SJCRH30 (cell line): ENCODE results near the gene ABHD6. TPM values are rescaled to one million over a fixed set of nuclear protein-coding genes. Genes with fewer than 3 reads are reported as not detected.
A peak's percentile ranks its signal among the peaks of the same experiment; 100 is the strongest.

Source experiments
- DNase-seq, 2 experiments: peaks; one replicate each; pipeline ENCODE4 v3.0.0-alpha.2; 2015 to 2020
- H3K27ac ChIP-seq: fragments of 250-450 bp; sonication (Bioruptor Pico); 2 replicates; pipeline ENCODE4 v1.5.1; 2020; ENCODE audit warnings: mild to moderate bottlenecking, moderate library complexity
- H3K27me3 ChIP-seq: fragments of 250-450 bp; sonication (Bioruptor Pico); 2 replicates; pipeline ENCODE4 v1.5.1; 2020; ENCODE audit warnings: mild to moderate bottlenecking, moderate library complexity
- H3K36me3 ChIP-seq: fragments of 250-450 bp; sonication (Bioruptor Pico); 2 replicates; pipeline ENCODE4 v1.5.1; 2020; ENCODE audit warnings: mild to moderate bottlenecking, moderate library complexity
- H3K4me1 ChIP-seq: fragments of 250-450 bp; sonication (Bioruptor Pico); 2 replicates; pipeline ENCODE4 v1.5.1; 2020; ENCODE audit warnings: mild to moderate bottlenecking, moderate library complexity
- H3K4me3 ChIP-seq: fragments of 250-450 bp; sonication (Bioruptor Pico); 2 replicates; pipeline ENCODE4 v1.5.1; 2020; ENCODE audit warnings: mild to moderate bottlenecking, moderate library complexity
- H3K9me3 ChIP-seq: fragments of 250-450 bp; sonication (Bioruptor Pico); replicated peaks from 2 replicates; pipeline ENCODE4 v1.5.1; 2020; ENCODE audit warnings: mild to moderate bottlenecking, moderate library complexity
- total RNA-seq: library from RNA; depleted of rRNA; stranded (reverse); fragments of >200 nt; shearing (Covaris generic); gene quantifications from 2 replicates; pipeline ENCODE4 v1.2.3, GENCODE V29; 2014

Gene ABHD6
- total RNA-seq, 1 experiment from 2014 or later, result 4.6 TPM

GRCh38 chr3:58296843-58297242 is 59.3 kb downstream of the ABHD6 start:
- Histone ChIP-seq H3K27ac (no peak overlapping the region), H3K4me3 (no peak overlapping the region), H3K27me3 (no peaks in the 10 kb centered on the region), H3K36me3 (no peaks in the 10 kb centered on the region), H3K9me3 (no peaks in the 10 kb centered on the region), H3K4me1 (no peaks in the 10 kb centered on the region)
- no peak for DNase-seq

- DNase-seq, result no peak
- Histone ChIP-seq H3K4me3 (no peak overlapping the region), H3K36me3 (no peaks in the 10 kb centered on the region), H3K27ac (no peak overlapping the region), H3K4me1 (no peaks in the 10 kb centered on the region), H3K9me3 (no peaks in the 10 kb centered on the region), H3K27me3 (no peaks in the 10 kb centered on the region)
Observed at GRCh38 chr3:58298190-58298589, 60.6 kb downstream of the ABHD6 start.

- Histone ChIP-seq H3K27ac (no peak overlapping the region), H3K27me3 (no peaks in the 10 kb centered on the region), H3K4me1 (no peaks in the 10 kb centered on the region), H3K4me3 (no peak overlapping the region), H3K36me3 (no peaks in the 10 kb centered on the region), H3K9me3 (no peaks in the 10 kb centered on the region)
- DNase-seq, result no peak
Observed at GRCh38 chr3:58299075-58299474, 61.5 kb downstream of the ABHD6 start.

GRCh38 chr3:58299839-58300516 is 62.4 kb downstream of the ABHD6 start:
- H3K4me3 ChIP-seq, result no peak overlapping the region
- H3K36me3 ChIP-seq, result no peaks in the 10 kb centered on the region
- H3K4me1 ChIP-seq, result no peaks in the 10 kb centered on the region
- DNase-seq, result peak in 1 of 2 experiments; percentile 34
- no peaks in the 10 kb centered on the region for H3K9me3 ChIP-seq
- no peaks in the 10 kb centered on the region for H3K27me3 ChIP-seq
- H3K27ac ChIP-seq, result no peak overlapping the region

GRCh38 chr3:58305882-58306711 is 68.5 kb downstream of the ABHD6 start, which contains the start of the genes HTD2 and RPP14:
TSS of gene HTD2 (plus strand) at chr3:58306520. CDS start at chr3:58317614, 11,094 bp downstream.
TSS of gene RPP14 (plus strand) at chr3:58306245. CDS start at chr3:58310330, 4,085 bp downstream.
- no peaks in the 10 kb centered on the region for H3K27me3 ChIP-seq
- peaks cover 9% of the 10 kb centered on the region for H3K36me3 ChIP-seq
- H3K27ac ChIP-seq, result peak within 1 kb of the TSS; percentile 93
- H3K4me3 ChIP-seq, result peak within 1 kb of the TSS; percentile 82
- DNase-seq, result peak; percentile 93 to 95
- H3K4me1 ChIP-seq, result no peaks in the 10 kb centered on the region
- H3K9me3 ChIP-seq, result no peaks in the 10 kb centered on the region

GRCh38 chr3:58307639-58308215 is 70.1 kb downstream of the ABHD6 start:
- Histone ChIP-seq H3K9me3 (no peaks in the 10 kb centered on the region), H3K27me3 (no peaks in the 10 kb centered on the region), H3K36me3 (peaks cover 21% of the 10 kb centered on the region), H3K4me1 (no peaks in the 10 kb centered on the region), H3K4me3 (peak overlapping the region; percentile 82), H3K27ac (no peak overlapping the region)
- peak; percentile 21 to 40 for DNase-seq

GRCh38 chr3:58308728-58309127 is 71.1 kb downstream of the ABHD6 start:
- H3K4me3 ChIP-seq, result no peak overlapping the region
- H3K27ac ChIP-seq, result no peak overlapping the region

GRCh38 chr3:58317811-58318210 is 80.2 kb downstream of the ABHD6 start:
- Histone ChIP-seq H3K27me3 (no peaks in the 10 kb centered on the region), H3K36me3 (peaks cover 31% of the 10 kb centered on the region), H3K4me1 (no peaks in the 10 kb centered on the region), H3K9me3 (no peaks in the 10 kb centered on the region), H3K4me3 (no peak overlapping the region), H3K27ac (no peak overlapping the region)
- DNase-seq, result no peak

More at GRCh38 chr3:58308728-58309127, 71.1 kb downstream of the ABHD6 start:
- Histone ChIP-seq H3K27me3 (no peaks in the 10 kb centered on the region), H3K9me3 (no peaks in the 10 kb centered on the region), H3K36me3 (peaks cover 26% of the 10 kb centered on the region), H3K4me1 (no peaks in the 10 kb centered on the region)
- DNase-seq, result no peak

- no peak overlapping the region for H3K4me3 ChIP-seq
- DNase-seq, result no peak
- no peak overlapping the region for H3K27ac ChIP-seq
- H3K27me3 ChIP-seq, result no peaks in the 10 kb centered on the region
- peaks cover 5% of the 10 kb centered on the region for H3K36me3 ChIP-seq
- no peaks in the 10 kb centered on the region; the same call in 1 of the 2 replicates for H3K4me1 ChIP-seq
- H3K9me3 ChIP-seq, result no peaks in the 10 kb centered on the region
Observed at GRCh38 chr3:58321791-58322190, 84.2 kb downstream of the ABHD6 start.

GRCh38 chr3:58322793-58323192 is 85.2 kb downstream of the ABHD6 start:
- Histone ChIP-seq H3K36me3 (peaks cover 2% of the 10 kb centered on the region), H3K27me3 (no peaks in the 10 kb centered on the region), H3K4me1 (no peaks in the 10 kb centered on the region; the same call in 1 of the 2 replicates), H3K27ac (no peak overlapping the region), H3K9me3 (no peaks in the 10 kb centered on the region), H3K4me3 (no peak overlapping the region)
- DNase-seq, result no peak

- no peaks in the 10 kb centered on the region for H3K9me3 ChIP-seq
- no peak overlapping the region for H3K4me3 ChIP-seq
- no peaks in the 10 kb centered on the region for H3K27me3 ChIP-seq
- no peaks in the 10 kb centered on the region for H3K36me3 ChIP-seq
- no peaks in the 10 kb centered on the region; the same call in 1 of the 2 replicates for H3K4me1 ChIP-seq
- no peak overlapping the region for H3K27ac ChIP-seq
- DNase-seq, result no peak
Observed at GRCh38 chr3:58323529-58324390, 86.2 kb downstream of the ABHD6 start.

GRCh38 chr3:58324391-58325390 is 87.1 kb downstream of the ABHD6 start:
- Histone ChIP-seq H3K4me1 (no peaks in the 10 kb centered on the region; the same call in 1 of the 2 replicates), H3K27me3 (no peaks in the 10 kb centered on the region), H3K4me3 (no peak overlapping the region), H3K9me3 (no peaks in the 10 kb centered on the region), H3K27ac (no peak overlapping the region), H3K36me3 (no peaks in the 10 kb centered on the region)
- no peak for DNase-seq

- DNase-seq, result no peak
Observed at GRCh38 chr3:58325525-58325992, 88.0 kb downstream of the ABHD6 start.

More at GRCh38 chr3:58325525-58325992, 88.0 kb downstream of the ABHD6 start:
- Histone ChIP-seq H3K27ac (no peak overlapping the region), H3K36me3 (no peaks in the 10 kb centered on the region), H3K4me1 (no peaks in the 10 kb centered on the region; the same call in 1 of the 2 replicates), H3K4me3 (no peak overlapping the region), H3K27me3 (no peaks in the 10 kb centered on the region), H3K9me3 (no peaks in the 10 kb centered on the region)
